ENCODE measurements around the gene KLHDC3. TPM values are rescaled to one million over a fixed set of nuclear protein-coding genes. Genes with fewer than 3 reads are reported as not detected.

KLHDC3 gene
- total RNA-seq, 1 donor from 2014 or later, result 67.4 TPM

GRCh38 chr6:43020052-43020705 is 6.1 kb downstream of the KLHDC3 start:
- no peaks in the 10 kb centered on the region for H3K27me3 Mint-ChIP-seq (ENCODE audit: low read depth, unreplicated experiment)
- peak overlapping the region; percentile 47 for H3K27ac Mint-ChIP-seq (ENCODE audit: unreplicated experiment)
- DNase-seq (ENCODE audit: low read depth), result no peak
- FAIRE-seq, result no peak
- H4K20me1 ChIP-seq (ENCODE audit: insufficient read depth, low read length), result peaks cover 30% of the 10 kb centered on the region
- no peaks in the 10 kb centered on the region for H3K27me3 ChIP-seq (ENCODE audit: insufficient read depth, low read length)
- H3K9me3 ChIP-seq (ENCODE audit: insufficient read depth, low read depth, low read length), result no peaks in the 10 kb centered on the region
- peaks cover 11% of the 10 kb centered on the region for H3K4me1 Mint-ChIP-seq (ENCODE audit: low read depth, unreplicated experiment)
- peaks cover 28% of the 10 kb centered on the region for H3K36me3 ChIP-seq (ENCODE audit: insufficient read depth, low read length)
- H3K27ac ChIP-seq (ENCODE audit: low read depth, low read length), result no peak overlapping the region
- H3K36me3 Mint-ChIP-seq (ENCODE audit: low read depth, unreplicated experiment), result peaks cover 11% of the 10 kb centered on the region
- H3K4me3 Mint-ChIP-seq (ENCODE audit: unreplicated experiment), result peak overlapping the region; percentile 64
- no peak overlapping the region for H3K4me2 ChIP-seq (ENCODE audit: low read length)
- TF ChIP-seq EZH2 (IDR thresholded peaks at IDR 0.05; ENCODE audit: insufficient read depth, low read length) (no peak), CTCF (IDR thresholded peaks at IDR 0.05; ENCODE audit: insufficient read depth, low read depth, low read length) (no peak)
- no peak overlapping the region for H3K9ac ChIP-seq (ENCODE audit: low read length)
- peaks cover 14% of the 10 kb centered on the region for H3K4me1 ChIP-seq (ENCODE audit: insufficient read depth, low read length)
- H3K4me3 ChIP-seq (ENCODE audit: insufficient read depth, low read depth, low read length), result no peak overlapping the region
- no peak overlapping the region for H2AFZ ChIP-seq (ENCODE audit: low read depth, low read length)
- no peaks in the 10 kb centered on the region for H3K9me3 Mint-ChIP-seq (ENCODE audit: unreplicated experiment)
- H3K79me2 ChIP-seq (ENCODE audit: insufficient read depth, low read length), result peaks cover 83% of the 10 kb centered on the region

GRCh38 chr6:43020847-43021246 is 6.8 kb downstream of the KLHDC3 start:
- Histone ChIP-seq H3K27ac (ENCODE audit: low read depth, low read length) (peak overlapping the region; percentile 74), H3K4me1 (ENCODE audit: insufficient read depth, low read length) (peaks cover 13% of the 10 kb centered on the region), H3K27me3 (ENCODE audit: insufficient read depth, low read length) (no peaks in the 10 kb centered on the region), H3K4me2 (ENCODE audit: low read length) (peak overlapping the region; percentile 95), H3K79me2 (ENCODE audit: insufficient read depth, low read length) (peaks cover 76% of the 10 kb centered on the region), H3K36me3 (ENCODE audit: insufficient read depth, low read length) (peaks cover 31% of the 10 kb centered on the region), H3K4me3 (ENCODE audit: insufficient read depth, low read depth, low read length) (peak overlapping the region; percentile 100), H3K9me3 (ENCODE audit: insufficient read depth, low read depth, low read length) (no peaks in the 10 kb centered on the region), H2AFZ (ENCODE audit: low read depth, low read length) (peak overlapping the region; percentile 94), H3K9ac (ENCODE audit: low read length) (peak overlapping the region; percentile 98), H4K20me1 (ENCODE audit: insufficient read depth, low read length) (peaks cover 32% of the 10 kb centered on the region)
- Mint-ChIP-seq H3K4me3 (ENCODE audit: unreplicated experiment) (peak overlapping the region; percentile 85), H3K27ac (ENCODE audit: unreplicated experiment) (peak overlapping the region; percentile 62), H3K9me3 (ENCODE audit: unreplicated experiment) (no peaks in the 10 kb centered on the region), H3K4me1 (ENCODE audit: low read depth, unreplicated experiment) (peaks cover 11% of the 10 kb centered on the region), H3K36me3 (ENCODE audit: low read depth, unreplicated experiment) (peaks cover 13% of the 10 kb centered on the region), H3K27me3 (ENCODE audit: low read depth, unreplicated experiment) (no peaks in the 10 kb centered on the region)
- FAIRE-seq (no peak), DNase-seq (ENCODE audit: low read depth) (no peak)
- TF ChIP-seq EZH2 (IDR thresholded peaks at IDR 0.05; ENCODE audit: insufficient read depth, low read length) (no peak), CTCF (IDR thresholded peaks at IDR 0.05; ENCODE audit: insufficient read depth, low read depth, low read length) (no peak)

Measured in astrocyte (in vitro differentiated cells and primary cell).